ENCODE data around the gene ATIC. TPM values are rescaled to one million over a fixed set of nuclear protein-coding genes. Genes with fewer than 3 reads are reported as not detected.

ATIC gene
- total and polyA plus RNA-seq, 2 of the 8 experiments (the other 6 are each of a cell fraction or from before 2014, with no cell fraction given), result 139 to 319 TPM

DNA sequence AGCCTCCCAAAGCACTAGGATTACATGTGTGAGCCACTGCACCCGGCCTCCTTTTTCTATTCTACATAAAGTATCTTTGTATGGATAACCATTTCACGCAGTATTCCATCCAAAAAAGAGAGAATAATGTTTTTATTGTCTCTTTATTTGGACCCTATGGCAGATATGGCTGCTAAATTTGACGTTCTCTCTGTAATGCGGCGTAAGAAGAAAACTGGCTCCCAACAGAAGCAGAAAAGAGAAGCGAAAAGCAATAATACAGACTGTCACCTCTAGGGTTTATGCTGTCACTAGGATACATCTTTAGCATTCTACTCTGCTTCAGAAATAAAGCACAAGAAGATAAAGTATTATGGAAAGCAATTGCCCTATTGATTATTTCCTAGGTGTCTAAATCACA, 68.1 kb downstream of the ATIC start (continued):
- TF ChIP-seq, protein P1, sequence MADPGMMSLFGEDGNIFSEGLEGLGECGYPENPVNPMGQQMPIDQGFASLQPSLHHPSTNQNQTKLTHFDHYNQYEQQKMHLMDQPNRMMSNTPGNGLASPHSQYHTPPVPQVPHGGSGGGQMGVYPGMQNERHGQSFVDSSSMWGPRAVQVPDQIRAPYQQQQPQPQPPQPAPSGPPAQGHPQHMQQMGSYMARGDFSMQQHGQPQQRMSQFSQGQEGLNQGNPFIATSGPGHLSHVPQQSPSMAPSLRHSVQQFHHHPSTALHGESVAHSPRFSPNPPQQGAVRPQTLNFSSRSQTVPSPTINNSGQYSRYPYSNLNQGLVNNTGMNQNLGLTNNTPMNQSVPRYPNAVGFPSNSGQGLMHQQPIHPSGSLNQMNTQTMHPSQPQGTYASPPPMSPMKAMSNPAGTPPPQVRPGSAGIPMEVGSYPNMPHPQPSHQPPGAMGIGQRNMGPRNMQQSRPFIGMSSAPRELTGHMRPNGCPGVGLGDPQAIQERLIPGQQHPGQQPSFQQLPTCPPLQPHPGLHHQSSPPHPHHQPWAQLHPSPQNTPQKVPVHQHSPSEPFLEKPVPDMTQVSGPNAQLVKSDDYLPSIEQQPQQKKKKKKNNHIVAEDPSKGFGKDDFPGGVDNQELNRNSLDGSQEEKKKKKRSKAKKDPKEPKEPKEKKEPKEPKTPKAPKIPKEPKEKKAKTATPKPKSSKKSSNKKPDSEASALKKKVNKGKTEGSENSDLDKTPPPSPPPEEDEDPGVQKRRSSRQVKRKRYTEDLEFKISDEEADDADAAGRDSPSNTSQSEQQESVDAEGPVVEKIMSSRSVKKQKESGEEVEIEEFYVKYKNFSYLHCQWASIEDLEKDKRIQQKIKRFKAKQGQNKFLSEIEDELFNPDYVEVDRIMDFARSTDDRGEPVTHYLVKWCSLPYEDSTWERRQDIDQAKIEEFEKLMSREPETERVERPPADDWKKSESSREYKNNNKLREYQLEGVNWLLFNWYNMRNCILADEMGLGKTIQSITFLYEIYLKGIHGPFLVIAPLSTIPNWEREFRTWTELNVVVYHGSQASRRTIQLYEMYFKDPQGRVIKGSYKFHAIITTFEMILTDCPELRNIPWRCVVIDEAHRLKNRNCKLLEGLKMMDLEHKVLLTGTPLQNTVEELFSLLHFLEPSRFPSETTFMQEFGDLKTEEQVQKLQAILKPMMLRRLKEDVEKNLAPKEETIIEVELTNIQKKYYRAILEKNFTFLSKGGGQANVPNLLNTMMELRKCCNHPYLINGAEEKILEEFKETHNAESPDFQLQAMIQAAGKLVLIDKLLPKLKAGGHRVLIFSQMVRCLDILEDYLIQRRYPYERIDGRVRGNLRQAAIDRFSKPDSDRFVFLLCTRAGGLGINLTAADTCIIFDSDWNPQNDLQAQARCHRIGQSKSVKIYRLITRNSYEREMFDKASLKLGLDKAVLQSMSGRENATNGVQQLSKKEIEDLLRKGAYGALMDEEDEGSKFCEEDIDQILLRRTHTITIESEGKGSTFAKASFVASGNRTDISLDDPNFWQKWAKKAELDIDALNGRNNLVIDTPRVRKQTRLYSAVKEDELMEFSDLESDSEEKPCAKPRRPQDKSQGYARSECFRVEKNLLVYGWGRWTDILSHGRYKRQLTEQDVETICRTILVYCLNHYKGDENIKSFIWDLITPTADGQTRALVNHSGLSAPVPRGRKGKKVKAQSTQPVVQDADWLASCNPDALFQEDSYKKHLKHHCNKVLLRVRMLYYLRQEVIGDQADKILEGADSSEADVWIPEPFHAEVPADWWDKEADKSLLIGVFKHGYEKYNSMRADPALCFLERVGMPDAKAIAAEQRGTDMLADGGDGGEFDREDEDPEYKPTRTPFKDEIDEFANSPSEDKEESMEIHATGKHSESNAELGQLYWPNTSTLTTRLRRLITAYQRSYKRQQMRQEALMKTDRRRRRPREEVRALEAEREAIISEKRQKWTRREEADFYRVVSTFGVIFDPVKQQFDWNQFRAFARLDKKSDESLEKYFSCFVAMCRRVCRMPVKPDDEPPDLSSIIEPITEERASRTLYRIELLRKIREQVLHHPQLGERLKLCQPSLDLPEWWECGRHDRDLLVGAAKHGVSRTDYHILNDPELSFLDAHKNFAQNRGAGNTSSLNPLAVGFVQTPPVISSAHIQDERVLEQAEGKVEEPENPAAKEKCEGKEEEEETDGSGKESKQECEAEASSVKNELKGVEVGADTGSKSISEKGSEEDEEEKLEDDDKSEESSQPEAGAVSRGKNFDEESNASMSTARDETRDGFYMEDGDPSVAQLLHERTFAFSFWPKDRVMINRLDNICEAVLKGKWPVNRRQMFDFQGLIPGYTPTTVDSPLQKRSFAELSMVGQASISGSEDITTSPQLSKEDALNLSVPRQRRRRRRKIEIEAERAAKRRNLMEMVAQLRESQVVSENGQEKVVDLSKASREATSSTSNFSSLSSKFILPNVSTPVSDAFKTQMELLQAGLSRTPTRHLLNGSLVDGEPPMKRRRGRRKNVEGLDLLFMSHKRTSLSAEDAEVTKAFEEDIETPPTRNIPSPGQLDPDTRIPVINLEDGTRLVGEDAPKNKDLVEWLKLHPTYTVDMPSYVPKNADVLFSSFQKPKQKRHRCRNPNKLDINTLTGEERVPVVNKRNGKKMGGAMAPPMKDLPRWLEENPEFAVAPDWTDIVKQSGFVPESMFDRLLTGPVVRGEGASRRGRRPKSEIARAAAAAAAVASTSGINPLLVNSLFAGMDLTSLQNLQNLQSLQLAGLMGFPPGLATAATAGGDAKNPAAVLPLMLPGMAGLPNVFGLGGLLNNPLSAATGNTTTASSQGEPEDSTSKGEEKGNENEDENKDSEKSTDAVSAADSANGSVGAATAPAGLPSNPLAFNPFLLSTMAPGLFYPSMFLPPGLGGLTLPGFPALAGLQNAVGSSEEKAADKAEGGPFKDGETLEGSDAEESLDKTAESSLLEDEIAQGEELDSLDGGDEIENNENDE (IDR thresholded peaks at IDR 0.05; ENCODE audit: insufficient replicate concordance, low read length), result no peak
- TF ChIP-seq SIN3A (conservative IDR thresholded peaks at IDR 0.05 in 1 of 2, IDR thresholded peaks at IDR 0.05 in 1 of 2; ENCODE audit: low read depth in 1 of 2, low read length in 2 of 2), result no peak
- TF ChIP-seq SUZ12 (IDR thresholded peaks at IDR 0.05; ENCODE audit: low read length), result no peak
- TF ChIP-seq SAP30 (IDR thresholded peaks at IDR 0.05; ENCODE audit: insufficient read depth, insufficient replicate concordance, low read length), result no peak
- TF ChIP-seq KDM5A (IDR thresholded peaks at IDR 0.05; ENCODE audit: low read length), result no peak
- no peak for TF ChIP-seq ATF3 (IDR thresholded peaks at IDR 0.05; ENCODE audit: insufficient read depth, low read depth, low read length)
- no peak for TF ChIP-seq PHF8 (conservative IDR thresholded peaks at IDR 0.05; ENCODE audit: low read depth, low read length)
- no peak for TF ChIP-seq RXRA (IDR thresholded peaks at IDR 0.05; ENCODE audit: insufficient read depth, low read depth, low read length)
- TF ChIP-seq JUND (IDR thresholded peaks at IDR 0.05; ENCODE audit: low read length), result no peak
